ENCODE data around the gene RPS15.

Gene RPS15

DNA sequence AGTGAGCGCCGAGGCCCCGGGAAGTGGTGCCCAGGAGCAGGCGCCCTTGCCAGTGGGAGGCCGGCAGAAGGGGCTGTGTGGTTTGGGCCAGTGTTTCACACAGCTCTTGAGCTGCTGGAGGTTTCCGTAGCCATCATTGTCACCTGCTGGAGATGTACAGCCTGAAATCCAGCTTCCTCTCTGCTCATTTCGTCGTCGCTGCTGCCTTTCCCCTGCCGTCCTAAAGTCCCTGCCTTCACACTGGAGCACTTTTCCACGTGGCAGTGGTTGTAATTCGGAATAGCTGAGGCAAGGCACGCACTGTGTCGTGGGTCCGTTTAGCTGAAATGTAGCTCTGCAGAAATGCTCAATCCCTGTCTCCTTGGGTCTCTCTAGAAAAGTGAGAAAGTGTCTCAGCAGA lies 17.6 kb upstream of the RPS15 start:
- no peak for FAIRE-seq

DNA sequence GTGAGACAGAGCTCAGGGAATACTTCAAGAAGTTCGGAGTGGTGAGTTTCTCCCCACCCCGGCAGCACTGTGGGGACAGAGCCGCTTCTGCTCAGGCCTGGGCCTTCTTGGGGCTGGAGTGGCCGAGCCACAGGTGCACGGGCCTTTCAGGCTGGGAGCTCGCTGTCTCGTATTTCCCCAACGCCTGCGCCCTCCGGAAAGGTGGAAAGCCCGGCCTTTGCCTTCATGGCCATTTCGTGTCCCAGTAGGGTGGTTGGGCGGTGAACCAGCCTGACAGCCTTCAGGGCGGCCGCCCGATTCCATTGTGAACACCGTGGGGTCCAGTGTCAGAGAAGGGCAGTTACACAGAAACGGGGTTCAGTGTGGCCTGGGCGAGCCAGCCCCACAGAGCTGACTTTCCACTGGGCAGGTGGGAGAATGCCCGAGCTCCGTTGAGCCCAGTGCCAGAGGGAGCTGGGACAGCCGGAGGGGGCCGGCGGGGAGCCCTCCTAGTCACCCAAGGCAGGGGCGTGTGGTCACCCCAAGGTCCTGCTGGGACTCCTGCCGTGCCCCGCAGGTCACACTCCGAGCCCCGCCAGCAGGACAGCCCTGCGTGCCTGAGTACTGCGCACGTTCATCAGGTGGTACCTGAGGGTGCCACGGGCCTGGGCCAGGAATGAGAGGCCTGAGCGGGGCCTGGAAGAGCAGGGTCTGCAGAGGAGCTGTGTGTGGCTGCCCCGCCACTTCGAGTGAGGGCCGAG lies 16.8 kb upstream of the RPS15 start:
- FAIRE-seq: no peak

DNA sequence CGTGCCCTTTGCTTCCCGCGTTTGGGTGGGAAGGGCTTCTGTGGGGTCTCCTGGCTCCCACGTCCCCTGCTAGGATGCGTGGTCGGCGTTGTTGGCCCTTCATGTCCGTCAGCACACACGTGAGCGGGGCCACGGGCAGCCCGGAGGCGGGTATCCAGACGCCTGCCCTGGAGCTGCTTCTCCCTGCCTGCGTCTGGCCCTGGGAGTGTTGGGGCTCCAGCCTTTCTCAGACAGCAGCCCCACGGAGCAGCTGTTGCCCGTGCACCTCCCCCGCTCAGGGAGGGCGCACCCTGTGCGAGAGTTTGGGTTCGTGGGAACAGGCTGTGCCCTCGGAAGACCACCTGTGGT lies 16.3 kb upstream of the RPS15 start:
- no peak for FAIRE-seq

DNA sequence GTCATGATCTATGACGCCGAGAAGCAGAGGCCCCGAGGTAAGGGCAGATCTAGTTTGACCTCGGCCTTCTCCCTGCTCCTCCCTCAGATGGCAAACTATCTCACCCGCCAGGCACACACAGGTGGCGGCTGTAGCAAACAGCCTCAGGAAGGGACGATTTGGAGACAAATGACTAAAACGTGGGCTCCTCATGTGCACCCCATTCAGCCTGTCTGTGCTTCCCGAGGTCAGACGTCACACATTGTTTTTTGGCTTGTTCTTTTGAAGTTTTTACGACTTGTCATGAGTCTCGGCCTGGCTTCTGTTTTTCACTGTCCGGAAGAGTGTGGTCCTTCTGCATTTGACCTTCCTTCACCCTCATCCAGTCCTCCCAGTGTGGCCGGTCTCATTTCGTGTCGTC lies 15.8 kb upstream of the RPS15 start:
- FAIRE-seq: no peak

- FAIRE-seq: no peak
Observed at GRCh38 chr19:1422943-1423342, 15.3 kb upstream of the RPS15 start.

DNA sequence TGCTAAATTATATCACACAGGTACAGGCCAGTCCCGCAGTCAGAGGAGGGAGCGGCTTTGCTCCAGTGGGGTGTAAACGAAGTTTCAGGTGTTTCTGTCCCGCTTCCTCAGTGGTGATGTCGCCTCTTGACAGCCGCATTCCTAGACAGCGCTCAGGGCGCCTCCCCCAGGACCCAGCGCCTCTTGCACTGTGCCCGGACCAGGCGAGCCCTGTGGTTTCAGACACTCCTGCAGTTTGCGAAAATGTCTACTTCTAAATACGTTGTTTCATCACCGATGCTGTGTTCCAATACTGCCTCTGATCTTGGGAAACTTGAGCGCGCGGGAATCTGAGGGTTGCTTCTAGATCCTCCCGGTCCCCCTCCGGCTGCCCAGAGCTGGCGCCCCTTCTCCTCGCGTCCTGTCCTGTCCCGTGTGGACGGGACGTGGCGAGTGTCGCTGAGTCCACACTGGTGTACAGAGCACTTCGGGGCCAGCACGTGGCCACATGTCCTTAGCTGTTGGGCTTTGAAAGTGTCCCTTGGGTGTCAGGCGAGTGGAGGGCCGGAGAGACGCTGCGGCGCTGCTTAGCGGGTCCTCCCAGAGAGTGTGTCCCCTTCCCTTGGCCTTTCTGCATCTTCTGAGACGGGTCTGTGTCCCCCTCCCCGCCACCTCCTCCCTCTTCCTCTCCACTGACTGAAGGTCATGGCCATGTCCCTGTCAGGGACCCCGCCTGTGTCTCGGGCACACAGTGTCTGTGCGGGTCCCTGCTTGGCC lies 14.6 kb upstream of the RPS15 start:
- no peak for FAIRE-seq

- no peak for FAIRE-seq
Observed at GRCh38 chr19:1424192-1424955, 13.8 kb upstream of the RPS15 start.

- FAIRE-seq: no peak
Observed at GRCh38 chr19:1425102-1425837, 12.9 kb upstream of the RPS15 start.

DNA sequence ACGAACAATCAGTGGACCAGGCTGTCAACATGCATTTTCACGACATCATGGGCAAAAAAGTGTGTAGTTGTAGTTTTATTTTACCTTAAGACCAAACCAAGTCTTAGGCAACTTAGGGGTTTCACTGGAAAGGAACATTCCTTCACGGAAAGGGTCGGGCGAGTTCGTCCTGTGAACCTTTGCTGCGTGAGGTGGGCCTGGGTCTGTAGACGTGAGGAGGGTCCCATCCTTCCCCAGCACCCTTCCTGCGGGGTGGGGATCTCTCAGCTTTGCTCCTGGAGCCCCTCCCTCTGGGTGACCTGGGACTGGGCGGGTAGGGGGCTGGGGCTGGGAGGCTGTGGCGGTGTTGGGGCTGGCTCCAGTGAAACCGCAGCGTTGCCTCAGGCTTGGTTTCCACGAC lies 12.3 kb upstream of the RPS15 start:
- FAIRE-seq: no peak

GRCh38 chr19:1426736-1427135 lies 11.5 kb upstream of the RPS15 start:
- FAIRE-seq: no peak

DNA sequence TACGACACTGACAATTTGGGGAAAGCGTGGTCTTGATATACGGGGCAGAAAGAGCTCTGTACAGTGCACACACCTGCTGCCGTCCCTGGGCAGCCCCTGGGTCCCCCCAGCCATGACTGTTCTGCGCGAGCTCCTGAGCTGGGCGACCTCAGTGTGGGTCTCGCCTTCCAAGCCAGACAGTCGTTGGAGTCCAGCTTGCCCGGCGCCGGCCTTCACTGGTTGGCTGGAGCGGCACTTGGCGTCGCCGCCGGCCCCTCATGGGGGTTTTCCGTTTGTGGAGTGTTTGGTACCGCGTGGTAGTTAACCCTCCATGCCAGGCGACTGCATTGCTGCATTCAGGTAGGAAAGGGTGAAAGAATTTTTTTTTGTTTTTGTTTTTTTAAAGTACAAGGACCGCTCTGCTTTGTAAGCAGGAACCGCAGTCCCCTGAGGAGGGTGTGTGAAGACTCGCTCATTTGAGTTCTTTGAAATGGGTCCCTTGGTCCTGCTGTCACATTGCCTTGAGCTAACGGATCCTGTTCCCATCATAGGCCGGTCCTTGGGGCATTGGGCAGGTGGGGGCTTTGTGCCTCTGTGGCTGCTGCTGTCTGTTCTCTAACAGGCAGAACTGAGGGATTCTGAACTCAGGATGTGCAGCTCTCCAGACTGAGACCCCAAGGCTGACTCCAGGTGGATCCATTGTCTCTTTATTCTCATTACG lies 10.8 kb upstream of the RPS15 start:
- no peak for FAIRE-seq

GRCh38 chr19:1428738-1429391 lies 9.3 kb upstream of the RPS15 start:
- no peak for FAIRE-seq

- FAIRE-seq: no peak
Observed at GRCh38 chr19:1429750-1430149, 8.4 kb upstream of the RPS15 start.

DNA sequence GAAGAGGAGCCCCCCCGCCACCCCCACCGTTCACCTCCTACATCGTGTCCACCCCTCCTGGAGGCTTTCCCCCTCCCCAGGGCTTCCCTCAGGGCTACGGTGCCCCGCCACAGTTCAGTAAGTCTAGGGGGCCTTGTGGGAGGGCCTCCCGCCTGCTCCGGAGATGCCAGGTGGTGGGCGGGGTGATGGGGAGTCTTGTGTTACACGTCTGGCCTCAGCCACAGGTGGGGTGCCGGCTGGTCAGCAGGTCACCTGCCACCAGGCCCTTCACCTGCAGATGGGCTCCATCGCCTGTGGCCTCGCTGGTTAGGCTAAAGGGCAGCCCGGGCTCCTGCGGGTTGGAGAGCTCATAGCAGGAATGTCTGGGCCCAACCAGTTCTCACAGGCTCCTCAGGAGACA lies 8.0 kb upstream of the RPS15 start:
- no peak for FAIRE-seq

- no peak for FAIRE-seq
Observed at GRCh38 chr19:1431759-1432506, 6.3 kb upstream of the RPS15 start.

- FAIRE-seq: no peak
Observed at GRCh38 chr19:1432507-1432887, 5.7 kb upstream of the RPS15 start.

DNA sequence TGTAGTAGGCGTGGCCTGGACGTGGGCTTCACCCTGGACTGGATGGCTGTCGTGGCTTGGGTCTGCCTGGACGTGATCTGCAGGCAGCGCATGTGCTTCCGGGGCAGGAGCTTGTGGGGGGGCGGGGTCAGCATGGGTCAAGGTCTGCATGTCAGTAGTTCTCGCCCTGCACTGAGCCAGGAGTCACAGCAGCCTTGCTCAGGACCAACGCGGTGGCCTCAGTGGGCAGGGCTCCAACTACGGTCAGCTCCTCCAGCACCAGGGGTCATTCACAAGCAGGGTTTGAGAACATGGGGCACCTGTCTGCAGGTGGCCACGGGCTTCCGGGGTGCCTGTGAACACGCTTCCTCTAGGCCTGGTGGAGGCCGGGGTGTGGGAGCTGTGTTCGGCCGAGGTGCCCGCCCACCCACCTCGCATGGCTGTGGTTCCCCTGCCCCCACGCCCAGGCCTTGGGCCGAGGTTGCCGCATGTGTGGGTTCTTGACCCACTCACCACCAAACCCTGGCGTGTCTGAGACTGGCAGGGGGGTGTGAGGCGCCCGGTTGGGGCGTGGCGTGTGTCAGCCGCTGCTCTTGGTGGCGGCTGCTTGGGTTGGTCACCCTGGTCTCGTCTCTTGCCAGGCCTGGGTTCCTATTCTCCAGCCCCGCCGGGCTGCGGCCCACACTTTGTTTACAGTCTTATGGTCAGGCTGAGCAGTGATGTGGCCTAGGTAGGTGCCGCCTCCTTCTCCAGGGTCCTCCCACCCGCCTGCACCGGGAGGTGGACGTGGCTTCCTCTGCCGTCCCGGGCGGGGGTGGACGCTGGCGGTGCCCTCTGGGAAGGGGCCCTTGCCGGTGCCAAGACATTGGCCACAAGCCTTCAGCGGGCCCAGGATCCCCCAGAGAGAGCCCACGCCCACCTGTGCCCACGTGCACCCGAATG lies 4.8 kb upstream of the RPS15 start:
- FAIRE-seq: no peak

DNA sequence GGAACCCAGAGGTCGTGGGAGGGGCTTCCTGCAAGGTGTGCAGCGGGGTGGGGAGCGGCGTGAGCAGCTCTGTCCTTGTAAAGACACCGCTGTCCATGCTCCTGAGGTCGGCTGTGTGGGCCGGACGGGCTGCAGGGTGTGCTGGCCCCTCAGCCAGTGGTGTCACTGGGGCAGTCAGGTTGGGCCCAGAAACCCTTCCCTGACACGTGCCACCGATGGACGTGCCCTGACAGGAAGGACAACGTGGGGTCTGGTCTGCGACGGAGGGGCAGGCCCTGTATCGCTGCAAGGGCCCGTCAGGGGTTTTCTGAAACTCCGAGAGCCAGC lies 4.2 kb upstream of the RPS15 start:
- FAIRE-seq: no peak

DNA sequence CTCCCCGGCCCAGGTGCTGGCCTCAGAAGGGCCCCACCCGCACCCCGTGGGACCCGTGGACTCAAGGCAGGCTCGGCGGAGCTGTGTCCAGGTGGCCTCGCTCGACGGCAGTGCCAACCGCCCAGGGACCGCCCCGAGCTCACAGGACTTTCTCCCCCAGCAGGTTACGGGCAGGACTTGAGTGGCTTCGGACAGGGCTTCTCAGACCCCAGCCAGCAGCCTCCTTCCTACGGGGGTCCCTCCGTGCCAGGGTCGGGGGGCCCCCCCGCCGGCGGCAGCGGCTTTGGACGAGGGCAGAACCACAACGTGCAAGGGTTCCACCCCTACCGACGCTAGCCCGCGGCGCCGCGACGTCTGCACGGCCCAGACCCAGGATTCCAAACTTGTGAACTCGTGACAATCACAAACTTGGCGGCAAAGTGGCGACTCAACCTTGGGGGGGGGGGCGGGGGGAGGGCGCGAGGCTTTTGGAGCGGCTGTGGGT lies 3.6 kb upstream of the RPS15 start:
- no peak for FAIRE-seq

DNA sequence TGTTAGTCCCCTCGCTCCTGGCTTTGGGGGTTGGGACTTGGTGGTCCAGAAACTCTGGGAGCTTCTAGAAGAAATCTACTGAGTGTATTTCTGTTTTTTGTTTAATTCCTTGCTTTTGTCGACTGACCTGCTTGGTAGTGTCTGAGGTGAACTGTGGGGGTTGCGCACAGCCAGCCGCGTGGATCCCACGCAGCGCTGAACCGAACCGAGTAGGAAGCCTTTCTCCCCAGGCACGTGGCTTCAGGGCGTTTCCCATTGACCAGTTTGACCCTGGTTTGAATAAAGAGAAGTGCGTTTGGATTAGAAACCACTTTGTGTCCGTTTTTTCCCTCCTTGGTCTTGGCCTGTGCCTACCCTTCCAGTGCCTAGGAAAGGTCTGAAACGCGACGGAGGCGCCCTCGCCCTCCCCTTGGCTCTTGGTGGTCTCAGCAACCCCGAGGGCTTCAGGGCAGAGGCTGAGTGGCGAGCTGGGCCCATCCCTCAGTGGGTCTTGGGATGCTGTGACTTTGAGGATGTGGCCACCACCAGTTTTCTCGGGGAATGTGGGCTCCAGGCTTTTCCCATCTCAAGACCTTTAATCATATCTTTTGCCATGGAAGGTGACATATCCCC lies 2.7 kb upstream of the RPS15 start:
- FAIRE-seq: no peak

Data from TTC549 (cell line).